Measurements from ENCODE around the gene EWSR1. TPM values are rescaled to one million over a fixed set of nuclear protein-coding genes. Genes with fewer than 3 reads are reported as not detected.
A peak's percentile ranks its signal among the peaks of the same experiment; 100 is the strongest.

The EWSR1 gene
- total and polyA plus RNA-seq, 7 donors: 78.5 to 230 (median 152) TPM

DNA sequence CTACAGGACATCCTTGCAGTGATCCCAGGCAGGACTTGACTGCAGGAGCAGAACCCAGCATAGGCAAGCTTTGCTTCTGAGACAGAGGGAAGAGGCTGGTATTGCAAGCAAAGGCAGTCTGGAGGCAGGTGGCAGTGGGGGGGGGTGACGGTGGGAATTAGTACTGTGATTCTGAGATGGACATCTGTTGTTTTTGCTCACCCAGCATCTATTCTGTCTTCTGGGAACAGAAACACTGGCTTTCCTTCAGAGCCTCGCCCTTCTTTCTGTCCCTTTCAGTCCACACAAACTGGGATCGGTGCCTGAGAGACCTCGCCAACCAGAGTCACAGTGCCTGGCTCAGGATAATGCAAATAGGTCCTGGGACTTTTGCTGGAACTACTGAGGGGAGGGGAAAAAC lies 78.6 kb downstream of the EWSR1 start:
- intact Hi-C loops (cut with DNase I): no loop called here
- Histone ChIP-seq H3K4me1 (peaks cover 64% of the 10 kb centered on the region), H3K27ac (peak overlapping the region; percentile 61), H3K36me3 (ENCODE audit: insufficient read depth in 1 of 2, low read depth in 1 of 2) (peaks cover 5 to 71% of the 10 kb centered on the region in 2 donors), H3K9me3 (no peaks in the 10 kb centered on the region), H3K4me3 (no peak overlapping the region), H3K27me3 (ENCODE audit: insufficient read depth in 3 of 3, low read length in 2 of 3) (no peaks in the 10 kb centered on the region)
- DNase-seq (peak in 1 of 2 donors; percentile 77), ATAC-seq (peak in 3 of 4 donors; percentile 14 to 48 (median 37))
- 25 to 32% (median 28%) methylated on average over 4 of the region's 4 CpGs for WGBS, 3 donors
- TF ChIP-seq, protein P1, sequence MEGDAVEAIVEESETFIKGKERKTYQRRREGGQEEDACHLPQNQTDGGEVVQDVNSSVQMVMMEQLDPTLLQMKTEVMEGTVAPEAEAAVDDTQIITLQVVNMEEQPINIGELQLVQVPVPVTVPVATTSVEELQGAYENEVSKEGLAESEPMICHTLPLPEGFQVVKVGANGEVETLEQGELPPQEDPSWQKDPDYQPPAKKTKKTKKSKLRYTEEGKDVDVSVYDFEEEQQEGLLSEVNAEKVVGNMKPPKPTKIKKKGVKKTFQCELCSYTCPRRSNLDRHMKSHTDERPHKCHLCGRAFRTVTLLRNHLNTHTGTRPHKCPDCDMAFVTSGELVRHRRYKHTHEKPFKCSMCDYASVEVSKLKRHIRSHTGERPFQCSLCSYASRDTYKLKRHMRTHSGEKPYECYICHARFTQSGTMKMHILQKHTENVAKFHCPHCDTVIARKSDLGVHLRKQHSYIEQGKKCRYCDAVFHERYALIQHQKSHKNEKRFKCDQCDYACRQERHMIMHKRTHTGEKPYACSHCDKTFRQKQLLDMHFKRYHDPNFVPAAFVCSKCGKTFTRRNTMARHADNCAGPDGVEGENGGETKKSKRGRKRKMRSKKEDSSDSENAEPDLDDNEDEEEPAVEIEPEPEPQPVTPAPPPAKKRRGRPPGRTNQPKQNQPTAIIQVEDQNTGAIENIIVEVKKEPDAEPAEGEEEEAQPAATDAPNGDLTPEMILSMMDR (IDR thresholded peaks at IDR 0.05): no peak

- H3K9me3 ChIP-seq: no peaks in the 10 kb centered on the region
- H3K4me1 ChIP-seq: peaks cover 64% of the 10 kb centered on the region
- peaks cover 6 to 71% of the 10 kb centered on the region in 2 donors for H3K36me3 ChIP-seq (ENCODE audit: insufficient read depth in 1 of 2, low read depth in 1 of 2)
- peak overlapping the region; percentile 73 for H3K27ac ChIP-seq
- intact Hi-C loops (cut with DNase I): no loop called here
- ATAC-seq: no peak
- DNase-seq: no peak
- WGBS, 3 donors: 24 to 47% (median 25%) methylated on average over 2 of the region's 2 CpGs
- no peaks in the 10 kb centered on the region for H3K27me3 ChIP-seq (ENCODE audit: insufficient read depth in 3 of 3, low read length in 2 of 3)
- TF ChIP-seq, protein P1 (IDR thresholded peaks at IDR 0.05): no peak
- no peak overlapping the region for H3K4me3 ChIP-seq
These were observed 80.0 kb downstream of the EWSR1 start for GRCh38 chr22:29348041-29348440.

DNA sequence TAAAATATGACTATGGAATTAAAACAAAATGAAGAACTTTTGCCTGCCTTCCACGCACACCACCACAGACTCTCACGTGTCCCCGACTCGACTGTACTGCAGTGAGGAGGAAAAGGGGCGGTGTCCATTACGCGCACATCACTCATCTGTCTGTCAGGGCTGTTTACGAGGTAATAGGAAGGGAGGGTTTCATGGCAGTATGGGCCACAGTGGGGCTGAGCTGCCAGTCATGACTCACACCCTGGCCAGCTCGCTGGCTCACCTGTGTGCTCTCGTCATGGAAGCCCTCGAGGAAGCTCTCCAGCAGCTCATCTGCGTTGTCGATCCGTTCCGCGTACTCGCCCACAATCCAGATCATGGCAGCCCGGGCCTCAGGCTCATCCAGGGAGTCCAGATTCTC lies 80.9 kb downstream of the EWSR1 start:
- 38 to 50% (median 48%) methylated on average over 18 of the region's 18 CpGs for WGBS, 3 donors
- Histone ChIP-seq H3K27ac (peak overlapping the region; percentile 73), H3K4me3 (no peak overlapping the region), H3K27me3 (ENCODE audit: insufficient read depth in 3 of 3, low read length in 2 of 3) (no peaks in the 10 kb centered on the region), H3K36me3 (ENCODE audit: insufficient read depth in 1 of 2, low read depth in 1 of 2) (peaks cover 6 to 75% of the 10 kb centered on the region in 2 donors), H3K4me1 (peaks cover 60% of the 10 kb centered on the region), H3K9me3 (no peaks in the 10 kb centered on the region)
- TF ChIP-seq, protein P1 (IDR thresholded peaks at IDR 0.05): no peak
- intact Hi-C loops (cut with DNase I): no loop called here
- ATAC-seq (peak; percentile 56 to 84 (median 79)), DNase-seq (peak in 1 of 2 donors; percentile 88)

Other genes with a start within 250 kb of the EWSR1 start
- not detected for gene C22orf31, start 206.4 kb upstream of the EWSR1 start, total RNA-seq
- gene C22orf31, start 206.4 kb upstream of the EWSR1 start, polyA plus RNA-seq: not detected
- 10 to 100 TPM; 17.5 to 68.2 (median 38.0) TPM for gene KREMEN1, start 195.2 kb upstream of the EWSR1 start, total RNA-seq
- 10 to 100 TPM in 1 of 3 donors, 1 to 10 TPM in 2; 7.7 to 13.9 (median 8.8) TPM for gene KREMEN1, start 195.2 kb upstream of the EWSR1 start, polyA plus RNA-seq
- gene EMID1, start 62.4 kb upstream of the EWSR1 start, total RNA-seq: 1 to 10 TPM in 2 of 4 donors, under 1 TPM in 2; 0.34 to 1.3 (median 0.73) TPM
- under 1 TPM; 0.13 to 0.59 (median 0.58) TPM for gene EMID1, start 62.4 kb upstream of the EWSR1 start, polyA plus RNA-seq
- gene RHBDD3, start 287 bp upstream of the EWSR1 start, total RNA-seq: 10 to 100 TPM; 10.6 to 26.7 (median 16.2) TPM
- 10 to 100 TPM; 20.3 to 36.5 (median 32.4) TPM for gene RHBDD3, start 287 bp upstream of the EWSR1 start, polyA plus RNA-seq
- 1 to 10 TPM; 4.6 to 7.1 (median 5.7) TPM for gene GAS2L1, start 38.4 kb downstream of the EWSR1 start, total RNA-seq
- gene GAS2L1, start 38.4 kb downstream of the EWSR1 start, polyA plus RNA-seq: 10 to 100 TPM in 1 of 3 donors, 1 to 10 TPM in 2; 5.0 to 19.8 (median 5.1) TPM
- 1 to 10 TPM in 2 of 4 donors, under 1 TPM in 2; 0.61 to 1.2 (median 0.95) TPM for gene RASL10A, start 47.4 kb downstream of the EWSR1 start, total RNA-seq
- gene RASL10A, start 47.4 kb downstream of the EWSR1 start, polyA plus RNA-seq: 1 to 10 TPM in 1 of 3 donors, under 1 TPM in 2; 0.32 to 3.3 (median 0.80) TPM
- gene AP1B1, start 120.3 kb downstream of the EWSR1 start, total RNA-seq: 10 to 100 TPM; 26.8 to 35.3 (median 31.1) TPM
- 10 to 100 TPM; 17.5 to 32.4 (median 30.6) TPM for gene AP1B1, start 120.3 kb downstream of the EWSR1 start, polyA plus RNA-seq
- not detected for gene RFPL1, start 170.3 kb downstream of the EWSR1 start, total RNA-seq
- gene RFPL1, start 170.3 kb downstream of the EWSR1 start, polyA plus RNA-seq: not detected
- gene NEFH, start 211.9 kb downstream of the EWSR1 start, total RNA-seq: under 1 TPM; 0.08 to 0.54 (median 0.28) TPM
- under 1 TPM; 0.06 to 0.18 (median 0.14) TPM for gene NEFH, start 211.9 kb downstream of the EWSR1 start, polyA plus RNA-seq

Measured in psoas muscle (tissue), 8 donors.